Osteoblast (primary cell): ENCODE data around the gene NFS1. TPM values are rescaled to one million over a fixed set of nuclear protein-coding genes. Genes with fewer than 3 reads are reported as not detected.
A peak's percentile ranks its signal among the peaks of the same experiment; 100 is the strongest.

Experiments used
- DNase-seq: peaks from one replicate; pipeline ENCODE4 v3.0.0; 2011; ENCODE audit warnings: low spot score, mixed read lengths; ENCODE audit not compliant: insufficient read length; ENCODE audit errors: missing footprints
- H2AFZ ChIP-seq: 2 replicates; pipeline ENCODE4 v1.6.0; 2011; ENCODE audit warnings: mild to moderate bottlenecking, low read length
- H3K27ac ChIP-seq: 2 replicates; pipeline ENCODE4 v1.5.1; 2011; ENCODE audit warnings: mild to moderate bottlenecking, low read depth, low read length, moderate library complexity
- H3K27me3 ChIP-seq: 2 replicates; pipeline ENCODE4 v1.6.0; 2012; ENCODE audit warnings: mild to moderate bottlenecking, control low read depth, inconsistent platforms, low read length, moderate library complexity; ENCODE audit not compliant: insufficient read depth
- H3K36me3 ChIP-seq: 2 replicates; pipeline ENCODE4 v1.5.1; 2011; ENCODE audit warnings: mild to moderate bottlenecking, low read length, control low read depth, moderate library complexity; ENCODE audit not compliant: insufficient read depth
- H3K4me1 ChIP-seq: 2 replicates; pipeline ENCODE4 v1.5.1; 2011; ENCODE audit warnings: mild to moderate bottlenecking, low read length, control low read depth, moderate library complexity; ENCODE audit not compliant: insufficient read depth
- H3K4me2 ChIP-seq: 2 replicates; pipeline ENCODE4 v1.6.0; 2011; ENCODE audit warnings: mild to moderate bottlenecking, low read length; ENCODE audit not compliant: insufficient read depth
- H3K4me3 ChIP-seq: fragments of 200-600 bp; sonication (generic); 3 replicates; pipeline ENCODE4 v1.5.1; 2012; ENCODE audit warnings: mild to moderate bottlenecking, low read length, inconsistent platforms; ENCODE audit not compliant: insufficient read depth
- H3K79me2 ChIP-seq: 2 replicates; pipeline ENCODE4 v1.6.0; 2012; ENCODE audit warnings: mild to moderate bottlenecking, low read length, control low read depth, inconsistent platforms; ENCODE audit not compliant: insufficient read depth
- H3K9me3 ChIP-seq: 2 replicates; pipeline ENCODE4 v1.5.1; 2011; ENCODE audit warnings: low read depth, low read length, control low read depth
- H4K20me1 ChIP-seq: 2 replicates; pipeline ENCODE4 v1.6.0; 2012; ENCODE audit warnings: mild to moderate bottlenecking, low read length, control low read depth; ENCODE audit not compliant: insufficient read depth
- CTCF ChIP-seq: IDR thresholded peaks from 2 replicates; pipeline ENCODE4 v1.5.1; 2011; ENCODE audit warnings: mild to moderate bottlenecking, low read depth, low read length, moderate library complexity; ENCODE audit errors: extremely low read depth
- total RNA-seq: library from RNA; depleted of rRNA; stranded (reverse); fragments of >200 nt; gene quantifications from 2 replicates; pipeline ENCODE4 v1.2.3, GENCODE V29; 2012

The NFS1 gene
- total RNA-seq, 1 donor, result 21.7 TPM

- Histone ChIP-seq H3K4me1 (peaks cover 53% of the 10 kb centered on the region), H3K4me2 (peak overlapping the region; percentile 9), H3K27ac (peak overlapping the region; percentile 31), H3K4me3 (no peak overlapping the region), H4K20me1 (peaks cover 87% of the 10 kb centered on the region), H3K9me3 (no peaks in the 10 kb centered on the region), H3K36me3 (peaks cover 97% of the 10 kb centered on the region), H2AFZ (no peak overlapping the region), H3K27me3 (no peaks in the 10 kb centered on the region), H3K79me2 (peaks cover 99% of the 10 kb centered on the region)
- no peak for TF ChIP-seq CTCF
- DNase-seq, result no peak
Measured at GRCh38 chr20:35734374-35734773, 35.2 kb upstream of the NFS1 start.

GRCh38 chr20:35732644-35732982, 33.5 kb upstream of the NFS1 start:
- Histone ChIP-seq H3K79me2 (peaks cover 99% of the 10 kb centered on the region), H3K27ac (peak overlapping the region; percentile 0), H2AFZ (no peak overlapping the region), H3K4me3 (no peak overlapping the region), H3K9me3 (no peaks in the 10 kb centered on the region), H4K20me1 (peaks cover 78% of the 10 kb centered on the region), H3K4me2 (peak overlapping the region; percentile 7), H3K36me3 (peaks cover 96% of the 10 kb centered on the region), H3K4me1 (peaks cover 42% of the 10 kb centered on the region), H3K27me3 (no peaks in the 10 kb centered on the region)
- TF ChIP-seq CTCF, result no peak
- no peak for DNase-seq

- Histone ChIP-seq H3K4me2 (peak overlapping the region; percentile 7), H3K27me3 (no peaks in the 10 kb centered on the region), H3K9me3 (no peaks in the 10 kb centered on the region), H3K4me1 (peaks cover 42% of the 10 kb centered on the region), H3K79me2 (peaks cover 97% of the 10 kb centered on the region), H3K27ac (peak overlapping the region; percentile 0), H3K36me3 (peaks cover 96% of the 10 kb centered on the region), H2AFZ (no peak overlapping the region), H4K20me1 (peaks cover 78% of the 10 kb centered on the region), H3K4me3 (no peak overlapping the region)
- TF ChIP-seq CTCF, result no peak
- no peak for DNase-seq
Measured at GRCh38 chr20:35731862-35732643, 32.9 kb upstream of the NFS1 start.

- H3K27me3 ChIP-seq, result no peaks in the 10 kb centered on the region
- H2AFZ ChIP-seq, result no peak overlapping the region
- peaks cover 81% of the 10 kb centered on the region for H4K20me1 ChIP-seq
- no peak for TF ChIP-seq CTCF
- no peak for DNase-seq
- peaks cover 97% of the 10 kb centered on the region for H3K36me3 ChIP-seq
- peak overlapping the region; percentile 11 for H3K4me2 ChIP-seq
- H3K79me2 ChIP-seq, result peaks cover 97% of the 10 kb centered on the region
- H3K4me1 ChIP-seq, result peaks cover 41% of the 10 kb centered on the region
- peak overlapping the region; percentile 0 for H3K27ac ChIP-seq
- no peaks in the 10 kb centered on the region for H3K9me3 ChIP-seq
- H3K4me3 ChIP-seq, result no peak overlapping the region
Measured at GRCh38 chr20:35731469-35731788, 32.3 kb upstream of the NFS1 start.
